Measurements from ENCODE around the gene FOXF1. TPM values are rescaled to one million over a fixed set of nuclear protein-coding genes. Genes with fewer than 3 reads are reported as not detected.

The FOXF1 gene
- total RNA-seq, 4 donors from 2014 or later, result 10.8 to 44.1 (median 23.4) TPM

GRCh38 chr16:86494039-86494564 lies 16.2 kb upstream of the FOXF1 start:
- no peak for TF ChIP-seq POLR2AphosphoS5 (IDR thresholded peaks at IDR 0.05)
- TF ChIP-seq, protein P1, sequence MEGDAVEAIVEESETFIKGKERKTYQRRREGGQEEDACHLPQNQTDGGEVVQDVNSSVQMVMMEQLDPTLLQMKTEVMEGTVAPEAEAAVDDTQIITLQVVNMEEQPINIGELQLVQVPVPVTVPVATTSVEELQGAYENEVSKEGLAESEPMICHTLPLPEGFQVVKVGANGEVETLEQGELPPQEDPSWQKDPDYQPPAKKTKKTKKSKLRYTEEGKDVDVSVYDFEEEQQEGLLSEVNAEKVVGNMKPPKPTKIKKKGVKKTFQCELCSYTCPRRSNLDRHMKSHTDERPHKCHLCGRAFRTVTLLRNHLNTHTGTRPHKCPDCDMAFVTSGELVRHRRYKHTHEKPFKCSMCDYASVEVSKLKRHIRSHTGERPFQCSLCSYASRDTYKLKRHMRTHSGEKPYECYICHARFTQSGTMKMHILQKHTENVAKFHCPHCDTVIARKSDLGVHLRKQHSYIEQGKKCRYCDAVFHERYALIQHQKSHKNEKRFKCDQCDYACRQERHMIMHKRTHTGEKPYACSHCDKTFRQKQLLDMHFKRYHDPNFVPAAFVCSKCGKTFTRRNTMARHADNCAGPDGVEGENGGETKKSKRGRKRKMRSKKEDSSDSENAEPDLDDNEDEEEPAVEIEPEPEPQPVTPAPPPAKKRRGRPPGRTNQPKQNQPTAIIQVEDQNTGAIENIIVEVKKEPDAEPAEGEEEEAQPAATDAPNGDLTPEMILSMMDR (IDR thresholded peaks at IDR 0.05), result no peak
- TF ChIP-seq EP300 (IDR thresholded peaks at IDR 0.05; ENCODE audit: low read depth), result no peak
- no peak for TF ChIP-seq POLR2A (IDR thresholded peaks at IDR 0.05)
- Histone ChIP-seq H3K27ac (peak overlapping the region; percentile 94 to 99 (median 96)), H3K4me1 (peaks cover 3 to 26% (median 13%) of the 10 kb centered on the region in 4 donors), H3K27me3 (peaks cover 70% of the 10 kb centered on the region), H3K4me3 (peak overlapping the region in 3 of 4 donors; percentile 1 to 51 (median 40)), H3K36me3 (no peaks in the 10 kb centered on the region), H3K9me3 (no peaks in the 10 kb centered on the region)
- in situ Hi-C loops (cut with MboI; ENCODE audit: low pct_ligation_motif_present in 1 of 4, low pct_unique_long_range_greater_than_20kb in 1 of 4, low sequenced_read_pairs in 3 of 4) (no loop called here), intact Hi-C loops (cut with DNase I; ENCODE audit: low total_unique reads) (loop anchor here (2.0 to 10.0 kb wide), 2 partner anchors 31 to 69 kb away; no protein-coding TSS in a partner anchor)
- WGBS, 2 donors (ENCODE audit: low coverage in 1 of 2), result 20% methylated on average over 22 of the region's 22 CpGs; no CpG with 5 or more reads in 1 of the 2 donors
- DNase-seq, result no peak

DNA sequence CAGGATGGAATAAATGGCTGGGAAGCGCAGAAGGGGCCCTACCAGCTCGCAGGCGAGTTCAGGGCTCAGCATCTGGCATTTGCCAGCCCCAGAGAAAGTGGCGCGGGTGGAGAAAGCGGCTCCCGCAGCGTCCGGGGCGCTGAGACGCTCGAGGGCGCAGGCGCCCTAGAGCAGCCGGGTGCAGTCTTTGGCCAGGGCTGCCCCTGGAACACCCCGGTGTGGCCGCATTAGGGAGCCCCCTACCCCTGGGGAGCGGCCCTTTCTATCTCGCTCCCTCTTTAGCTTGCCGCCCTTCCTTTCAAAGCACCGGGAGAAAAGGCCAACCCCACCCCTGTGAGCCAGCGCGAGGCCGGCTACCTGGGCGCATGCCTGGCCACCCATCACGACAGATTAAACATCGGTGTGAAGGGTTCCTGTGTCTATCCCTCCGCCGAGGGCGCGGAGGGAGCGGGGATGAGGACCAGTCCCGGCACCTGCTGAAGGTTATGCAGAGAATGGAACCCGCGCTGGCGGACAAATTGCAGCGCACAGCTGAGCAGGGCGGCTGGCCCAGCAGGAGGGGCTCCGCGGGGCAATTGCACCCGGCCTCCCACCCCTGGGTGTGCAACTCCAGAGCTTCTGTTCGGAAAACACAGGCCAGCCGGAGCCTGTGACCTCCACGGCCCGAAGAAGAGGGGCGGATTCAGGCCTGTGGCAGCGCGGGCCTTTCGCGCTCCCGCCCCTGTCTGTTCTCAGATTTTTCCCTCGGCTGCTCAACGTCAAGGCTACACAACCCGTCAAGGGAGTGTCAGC lies 15.6 kb upstream of the FOXF1 start:
- Histone ChIP-seq H3K27me3 (peaks cover 76% of the 10 kb centered on the region), H3K4me3 (peak overlapping the region in 3 of 4 donors; percentile 1 to 51 (median 40)), H3K27ac (peak overlapping the region; percentile 94 to 99 (median 96)), H3K9me3 (no peaks in the 10 kb centered on the region), H3K4me1 (peaks cover 3 to 26% (median 13%) of the 10 kb centered on the region in 4 donors), H3K36me3 (no peaks in the 10 kb centered on the region)
- intact Hi-C loops (cut with DNase I; ENCODE audit: low total_unique reads) (loop anchor here (2.0 to 10.0 kb wide), 2 partner anchors 32 to 70 kb away; no protein-coding TSS in a partner anchor), in situ Hi-C loops (cut with MboI; ENCODE audit: low pct_ligation_motif_present in 1 of 4, low pct_unique_long_range_greater_than_20kb in 1 of 4, low sequenced_read_pairs in 3 of 4) (no loop called here)
- TF ChIP-seq POLR2AphosphoS5 (IDR thresholded peaks at IDR 0.05), result peak; percentile 27 to 67 (median 57)
- peak; percentile 13 for TF ChIP-seq EP300 (IDR thresholded peaks at IDR 0.05; ENCODE audit: low read depth)
- TF ChIP-seq POLR2A (IDR thresholded peaks at IDR 0.05), result no peak
- 7 to 15% methylated on average over 3 to 54 of the region's 54 CpGs for WGBS, 2 donors (ENCODE audit: low coverage in 1 of 2)
- no peak for DNase-seq

DNA sequence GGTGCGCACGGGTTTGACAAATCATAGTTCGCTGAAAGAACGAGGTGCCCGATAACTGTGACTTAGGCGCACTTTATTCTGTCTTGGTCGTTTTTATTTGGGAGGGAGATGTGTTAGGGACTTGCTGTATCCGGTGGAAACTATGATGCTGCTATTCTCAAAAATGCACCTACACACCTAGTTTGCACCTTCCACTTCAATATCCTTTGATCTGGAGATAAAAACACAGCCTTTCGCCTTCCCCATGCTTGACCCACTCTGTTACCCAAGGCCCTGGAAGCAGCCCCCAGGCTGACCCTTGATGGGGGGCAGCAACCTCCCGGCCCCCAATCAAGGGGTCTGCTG lies 15.0 kb upstream of the FOXF1 start:
- Histone ChIP-seq H3K36me3 (no peaks in the 10 kb centered on the region), H3K27me3 (peaks cover 82% of the 10 kb centered on the region), H3K9me3 (no peaks in the 10 kb centered on the region), H3K27ac (peak overlapping the region; percentile 94 to 99 (median 96)), H3K4me1 (peaks cover 3 to 26% (median 16%) of the 10 kb centered on the region in 4 donors), H3K4me3 (peak overlapping the region in 2 of 4 donors; percentile 40 to 51)
- 6 to 21% methylated on average over 2 to 10 of the region's 10 CpGs for WGBS, 2 donors (ENCODE audit: low coverage in 1 of 2)
- intact Hi-C loops (cut with DNase I; ENCODE audit: low total_unique reads) (loop anchor here (2.0 to 10.0 kb wide), 2 partner anchors 33 to 71 kb away; no protein-coding TSS in a partner anchor), in situ Hi-C loops (cut with MboI; ENCODE audit: low pct_ligation_motif_present in 1 of 4, low pct_unique_long_range_greater_than_20kb in 1 of 4, low sequenced_read_pairs in 3 of 4) (no loop called here)
- no peak for DNase-seq
- TF ChIP-seq POLR2A (IDR thresholded peaks at IDR 0.05) (peak; percentile 9), EP300 (IDR thresholded peaks at IDR 0.05; ENCODE audit: low read depth) (no peak)
- TF ChIP-seq, protein P1 (IDR thresholded peaks at IDR 0.05), result no peak

DNA sequence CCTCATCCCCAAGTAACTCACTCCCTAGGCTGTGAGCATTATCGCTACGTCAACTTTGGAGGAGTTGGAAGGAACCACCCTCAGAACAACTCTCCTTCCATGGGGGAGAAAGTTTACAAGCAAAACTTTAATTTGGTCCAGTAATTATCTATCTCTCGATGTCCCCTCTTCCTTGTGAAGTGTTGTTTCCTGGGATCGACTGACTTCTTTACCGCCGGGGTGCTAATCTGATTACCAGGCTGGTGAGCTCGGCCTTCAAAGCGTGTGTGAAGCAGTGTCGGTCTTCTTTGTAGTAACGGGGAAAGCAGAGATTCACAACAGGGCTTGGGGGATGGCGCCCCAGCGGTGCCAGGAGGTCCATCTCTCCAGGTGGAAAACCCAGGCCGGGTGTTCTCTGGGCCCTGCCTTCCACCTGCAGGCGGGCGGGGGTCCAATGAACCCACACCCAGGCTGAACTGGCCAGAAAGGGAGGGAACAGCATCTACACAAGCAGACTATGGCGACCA lies 14.5 kb upstream of the FOXF1 start:
- WGBS, 2 donors (ENCODE audit: low coverage in 1 of 2), result 22 to 31% methylated on average over 8 to 16 of the region's 16 CpGs
- H3K27ac ChIP-seq, result peak overlapping the region; percentile 94 to 99 (median 96)
- DNase-seq, result no peak
- no peaks in the 10 kb centered on the region for H3K36me3 ChIP-seq
- in situ Hi-C loops (cut with MboI; ENCODE audit: low pct_ligation_motif_present in 1 of 4, low pct_unique_long_range_greater_than_20kb in 1 of 4, low sequenced_read_pairs in 3 of 4), result no loop called here
- peaks cover 3 to 26% (median 15%) of the 10 kb centered on the region in 4 donors for H3K4me1 ChIP-seq
- peak overlapping the region; percentile 25 to 51 (median 36) for H3K4me3 ChIP-seq
- no peaks in the 10 kb centered on the region for H3K9me3 ChIP-seq
- peaks cover 87% of the 10 kb centered on the region for H3K27me3 ChIP-seq
- TF ChIP-seq EP300 (IDR thresholded peaks at IDR 0.05; ENCODE audit: low read depth) (no peak), POLR2A (IDR thresholded peaks at IDR 0.05) (no peak), POLR2AphosphoS5 (IDR thresholded peaks at IDR 0.05) (no peak)
- TF ChIP-seq, protein P1 (IDR thresholded peaks at IDR 0.05), result no peak
- intact Hi-C loops (cut with DNase I; ENCODE audit: low total_unique reads), result loop anchor here (2.0 to 10.0 kb wide), 2 partner anchors 33 to 71 kb away; no protein-coding TSS in a partner anchor
